WI38 (cell line): ENCODE measurements around the gene NR2F1-AS1.
A peak's percentile ranks its signal among the peaks of the same experiment; 100 is the strongest.

Experiments
- H3K4me3 ChIP-seq: 2 replicates; pipeline ENCODE4 v1.5.1; 2011; ENCODE audit warnings: low read depth, mild to moderate bottlenecking, control low read depth, low read length
- TF ChIP-seq, protein P1 (sequence below): IDR thresholded peaks from 2 replicates; pipeline ENCODE4 v1.5.1; 2012; ENCODE audit warnings: low read depth, mild to moderate bottlenecking, control low read depth, low read length

NR2F1-AS1 gene

DNA sequence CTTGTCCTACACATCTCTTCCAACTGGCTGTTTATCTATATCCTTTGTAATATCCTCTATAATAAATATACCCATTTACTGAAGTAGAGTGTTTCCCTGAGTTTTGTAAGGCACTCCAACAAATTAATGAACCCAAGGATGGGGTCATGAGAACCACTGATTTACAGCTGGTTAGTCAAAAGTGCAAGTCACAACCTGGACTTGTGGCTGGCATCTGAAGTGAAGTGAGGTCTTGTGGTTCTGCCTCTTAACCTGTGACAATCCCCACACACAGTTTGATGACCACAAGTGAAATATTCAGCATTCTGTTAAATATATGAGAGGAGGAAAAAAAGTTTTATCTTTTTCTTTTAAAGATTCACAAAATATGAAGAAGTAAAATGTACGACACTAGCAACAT, 126.1 kb downstream of the NR2F1-AS1 start:
- no peak overlapping the region for H3K4me3 ChIP-seq
- TF ChIP-seq, protein P1, sequence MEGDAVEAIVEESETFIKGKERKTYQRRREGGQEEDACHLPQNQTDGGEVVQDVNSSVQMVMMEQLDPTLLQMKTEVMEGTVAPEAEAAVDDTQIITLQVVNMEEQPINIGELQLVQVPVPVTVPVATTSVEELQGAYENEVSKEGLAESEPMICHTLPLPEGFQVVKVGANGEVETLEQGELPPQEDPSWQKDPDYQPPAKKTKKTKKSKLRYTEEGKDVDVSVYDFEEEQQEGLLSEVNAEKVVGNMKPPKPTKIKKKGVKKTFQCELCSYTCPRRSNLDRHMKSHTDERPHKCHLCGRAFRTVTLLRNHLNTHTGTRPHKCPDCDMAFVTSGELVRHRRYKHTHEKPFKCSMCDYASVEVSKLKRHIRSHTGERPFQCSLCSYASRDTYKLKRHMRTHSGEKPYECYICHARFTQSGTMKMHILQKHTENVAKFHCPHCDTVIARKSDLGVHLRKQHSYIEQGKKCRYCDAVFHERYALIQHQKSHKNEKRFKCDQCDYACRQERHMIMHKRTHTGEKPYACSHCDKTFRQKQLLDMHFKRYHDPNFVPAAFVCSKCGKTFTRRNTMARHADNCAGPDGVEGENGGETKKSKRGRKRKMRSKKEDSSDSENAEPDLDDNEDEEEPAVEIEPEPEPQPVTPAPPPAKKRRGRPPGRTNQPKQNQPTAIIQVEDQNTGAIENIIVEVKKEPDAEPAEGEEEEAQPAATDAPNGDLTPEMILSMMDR = no peak

DNA sequence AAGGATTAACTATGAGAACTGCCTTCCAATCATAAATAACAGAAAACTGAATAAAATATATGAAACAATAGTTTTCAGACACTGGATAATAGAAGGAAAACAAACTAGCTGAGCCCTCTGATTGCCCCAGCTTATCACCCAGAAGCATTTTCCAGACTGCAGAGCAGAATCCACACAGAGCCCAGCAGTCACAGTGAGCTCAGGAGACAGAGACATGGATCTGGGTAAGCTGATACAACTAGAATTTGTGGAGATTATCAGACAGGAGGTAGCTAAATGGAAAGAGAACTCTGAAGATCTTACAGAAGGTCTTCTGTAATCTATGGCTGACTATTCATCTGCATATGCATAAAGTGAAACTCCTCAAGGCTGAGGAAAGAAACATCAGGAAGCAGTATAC, 128.8 kb downstream of the NR2F1-AS1 start:
- TF ChIP-seq, protein P1 = no peak
- 0 out of 2 replicates have a peak overlapping the region, but pooled peaks have one; percentile 4 for H3K4me3 ChIP-seq

DNA sequence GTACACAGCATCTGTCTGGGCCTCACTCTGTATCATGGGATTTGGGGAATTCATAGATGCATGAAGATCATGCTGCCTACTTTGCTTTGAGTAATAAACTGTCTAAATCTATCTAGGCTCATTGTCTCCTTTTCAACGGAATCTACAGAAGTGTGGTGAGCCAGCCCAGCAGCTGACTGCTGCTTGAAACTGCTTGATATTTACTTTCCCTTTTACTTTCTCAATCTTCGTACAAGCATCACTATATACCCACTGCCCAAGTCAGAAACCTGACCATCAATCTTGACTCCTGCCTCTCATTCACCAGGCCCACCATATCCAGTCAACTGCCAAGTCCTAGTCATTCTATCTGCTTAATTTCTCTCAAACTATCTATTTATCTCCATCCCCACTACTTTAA, 142.9 kb downstream of the NR2F1-AS1 start:
- TF ChIP-seq, protein P1 = no peak
- H3K4me3 ChIP-seq = no peak overlapping the region

DNA sequence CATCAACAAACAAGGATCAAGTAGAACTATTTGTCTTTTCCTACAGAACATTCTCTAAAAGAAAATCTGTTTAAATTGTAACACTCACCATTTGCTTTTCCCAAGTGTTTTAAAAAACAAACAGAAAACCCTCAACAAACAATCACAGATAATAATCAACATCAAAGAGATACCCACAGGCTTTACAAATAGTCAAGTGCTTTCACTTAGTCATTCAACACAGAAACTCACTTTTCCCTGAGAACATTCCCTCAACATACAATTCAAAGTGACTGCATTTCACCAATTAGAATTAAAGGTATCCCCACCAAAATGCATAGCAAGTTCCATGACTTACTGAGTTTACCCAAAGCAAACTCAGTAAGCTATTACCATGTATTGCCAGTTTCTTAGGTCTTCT, 144.9 kb downstream of the NR2F1-AS1 start:
- TF ChIP-seq, protein P1 = no peak
- H3K4me3 ChIP-seq = no peak overlapping the region

DNA sequence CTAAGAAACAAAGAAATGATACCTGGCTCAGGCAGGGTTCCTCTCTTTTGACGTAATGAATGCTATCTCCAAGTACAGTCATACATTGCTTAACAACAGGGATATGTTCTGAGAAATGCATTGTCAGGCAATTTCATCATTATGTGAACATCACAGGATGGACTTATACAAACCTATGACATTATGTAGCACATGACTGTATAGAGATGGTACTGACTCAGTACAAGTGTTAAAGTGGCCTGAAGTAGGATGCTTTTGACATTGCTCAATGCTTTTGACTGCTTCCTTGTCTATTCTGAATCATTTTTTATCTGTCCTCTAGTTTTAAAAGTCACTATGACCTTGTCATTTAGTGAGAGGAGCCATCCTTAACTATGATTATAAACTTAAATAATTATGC, 147.6 kb downstream of the NR2F1-AS1 start:
- TF ChIP-seq, protein P1 = no peak
- no peak overlapping the region for H3K4me3 ChIP-seq

DNA sequence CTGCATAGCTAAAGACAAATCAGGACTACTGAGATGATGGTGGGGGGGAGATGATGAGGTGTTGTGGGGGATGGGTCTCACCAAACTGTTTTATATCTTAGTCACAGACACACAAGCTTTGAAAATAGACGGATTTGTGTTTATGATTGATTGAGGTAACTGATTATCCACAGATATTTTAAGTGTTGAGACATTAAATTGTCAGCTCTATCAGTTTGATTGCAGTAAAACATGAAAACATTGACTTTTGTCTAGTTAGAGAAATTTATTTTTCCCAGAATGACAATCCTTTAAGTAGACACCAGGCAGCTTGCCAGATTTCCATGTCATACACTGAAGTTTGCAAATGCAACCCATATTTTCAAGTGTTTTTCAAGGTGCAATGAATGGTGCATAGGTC, 149.8 kb downstream of the NR2F1-AS1 start:
- no peak overlapping the region for H3K4me3 ChIP-seq
- TF ChIP-seq, protein P1 = no peak

DNA sequence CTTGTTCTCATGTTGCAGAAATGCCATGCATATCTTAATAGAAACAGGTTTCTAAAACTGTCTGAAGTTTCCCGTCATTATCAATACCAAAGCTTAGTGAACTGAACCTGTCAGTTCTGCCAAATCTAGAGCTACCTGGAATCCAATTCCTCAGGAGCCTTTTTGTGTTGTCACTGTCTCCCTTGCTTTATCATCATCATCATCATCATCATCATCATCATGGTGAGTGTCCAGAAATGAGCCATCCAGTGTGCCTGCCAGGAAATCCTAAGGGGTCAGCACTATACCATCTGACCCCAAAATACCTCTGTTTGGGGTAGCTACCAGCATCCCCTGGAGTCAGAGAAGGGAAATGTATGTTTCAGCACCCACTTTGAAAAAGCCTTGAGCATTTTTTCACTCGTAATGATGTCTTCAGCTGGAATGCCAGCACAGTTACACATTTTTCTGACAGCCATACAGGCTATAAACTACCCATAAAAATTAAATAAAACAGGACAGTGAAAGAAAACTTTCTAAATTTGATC, 150.3 kb downstream of the NR2F1-AS1 start:
- TF ChIP-seq, protein P1 = no peak
- no peak overlapping the region for H3K4me3 ChIP-seq
